Keratinocyte (primary cell): ENCODE measurements around the gene TAF11L14. TPM values are rescaled to one million over a fixed set of nuclear protein-coding genes. Genes with fewer than 3 reads are reported as not detected.
"Not testable (repeated sequence)": the region's sequence is repeated elsewhere in the genome, so short reads cannot be mapped to it uniquely, and the experiment has no call there.

Experiments
- DNase-seq: peaks from one replicate; pipeline ENCODE4 v3.0.0-alpha.2; 2011; ENCODE audit warnings: low read depth, missing footprints, low spot score
- FAIRE-seq: peaks from 2 replicates; lab custom pipeline; 2011; peaks lifted over from hg19 to GRCh38; lab: Jason Lieb, UNC
- H2AFZ ChIP-seq: 2 replicates; pipeline ENCODE4 v1.6.0; 2012; ENCODE audit warnings: low read length, control low read depth, inconsistent platforms; ENCODE audit not compliant: control insufficient read depth
- H3K27ac ChIP-seq: 2 replicates; pipeline ENCODE4 v1.5.1; 2011; ENCODE audit warnings: low read length; ENCODE audit not compliant: control insufficient read depth, insufficient read depth
- H3K27me3 ChIP-seq: 3 replicates; pipeline ENCODE4 v1.6.0; 2011; ENCODE audit warnings: low read length; ENCODE audit not compliant: control insufficient read depth, insufficient read depth; ENCODE audit errors: extremely low read depth
- H3K36me3 ChIP-seq, 2 experiments: 2 replicates in 1 of 2; 3 replicates in 1 of 2; pipeline ENCODE4 v1.5.1; 2011; ENCODE audit warnings: low read length in 2 of 2, mild to moderate bottlenecking in 1 of 2; ENCODE audit not compliant: control insufficient read depth in 2 of 2, insufficient read depth in 2 of 2; ENCODE audit errors: extremely low read depth in 1 of 2
- H3K4me1 ChIP-seq: 3 replicates; pipeline ENCODE4 v1.5.1; 2011; ENCODE audit warnings: low read length; ENCODE audit not compliant: control insufficient read depth, insufficient read depth; ENCODE audit errors: extremely low read depth
- H3K4me2 ChIP-seq: 3 replicates; pipeline ENCODE4 v1.6.0; 2011; ENCODE audit warnings: low read depth, low read length; ENCODE audit not compliant: control insufficient read depth, insufficient read depth; ENCODE audit errors: extremely low read depth
- H3K4me3 ChIP-seq, 3 experiments: fragments of 200-600 bp in 1 of 3; sonication (generic) in 1 of 3; 2 replicates in 2 of 3; 3 replicates in 1 of 3; pipeline ENCODE4 v1.5.1; 2011 to 2016; ENCODE audit warnings: low read length in 3 of 3, mild to moderate bottlenecking in 3 of 3, control low read depth in 2 of 3, inconsistent platforms in 1 of 3, low read depth in 1 of 3, mixed read lengths in 1 of 3, mixed run types in 1 of 3, moderate library complexity in 1 of 3; ENCODE audit not compliant: control insufficient read depth in 2 of 3, insufficient read depth in 2 of 3; ENCODE audit errors: extremely low read depth in 1 of 3
- H3K79me2 ChIP-seq: 2 replicates; pipeline ENCODE4 v1.6.0; 2012; ENCODE audit warnings: low read length; ENCODE audit not compliant: control insufficient read depth, insufficient read depth
- H3K9ac ChIP-seq: 3 replicates; pipeline ENCODE4 v1.6.0; 2011; ENCODE audit warnings: low read length; ENCODE audit not compliant: control insufficient read depth, insufficient read depth; ENCODE audit errors: extremely low read depth
- H3K9me1 ChIP-seq: 3 replicates; pipeline ENCODE4 v1.6.0; 2011; ENCODE audit warnings: low read length; ENCODE audit not compliant: control insufficient read depth, insufficient read depth; ENCODE audit errors: extremely low read depth
- H3K9me3 ChIP-seq: 2 replicates; pipeline ENCODE4 v1.5.1; 2012; ENCODE audit warnings: low read depth, low read length; ENCODE audit not compliant: control insufficient read depth
- H4K20me1 ChIP-seq: 3 replicates; pipeline ENCODE4 v1.6.0; 2011; ENCODE audit warnings: low read length; ENCODE audit not compliant: control insufficient read depth, insufficient read depth; ENCODE audit errors: extremely low read depth
- CTCF ChIP-seq, 3 experiments: IDR thresholded peaks in 1 of 3; conservative IDR thresholded peaks in 1 of 3; optimal IDR thresholded peaks in 1 of 3; 2 replicates in 2 of 3; 3 replicates in 1 of 3; pipeline versions ENCODE3 to v1.5.1; 2011; ENCODE audit warnings: low read length in 3 of 3, mild to moderate bottlenecking in 3 of 3, moderate library complexity in 2 of 3, control low read depth in 1 of 3, inconsistent platforms in 1 of 3; ENCODE audit not compliant: insufficient read depth in 2 of 3; ENCODE audit errors: extremely low read depth in 1 of 3
- EZH2 ChIP-seq: IDR thresholded peaks from one replicate; pipeline ENCODE4 v1.6.1; 2012; ENCODE audit warnings: inconsistent platforms, mild to moderate bottlenecking, low read length, moderate library complexity
- dilution Hi-C: fragments of 300-500 bp; cut with MboI; formaldehyde crosslinking; loops from one replicate; pipeline ENCODE4 v1.7.0; 2020; ENCODE audit warnings: low sequenced_read_pairs; ENCODE audit not compliant: extremely low pct_ligation_motif_present
- polyA plus RNA-seq, 5 experiments: library from polyadenylated mRNA; depleted of rRNA in 3 of 5; stranded (reverse) in 3 of 5; stranded (forward) in 1 of 5; unstranded in 1 of 5; fragments of >200 nt; gene quantifications; 1 replicate in 1 of 5; 2 replicates in 3 of 5; 3 replicates in 1 of 5; pipeline versions ENCODE4 v1.2.1 to v1.2.3, GENCODE V29; 2011 to 2012; ENCODE audit warnings: missing spikeins in 2 of 5, low read depth in 1 of 5, low replicate concordance in 1 of 5

The TAF11L14 gene
- polyA plus RNA-seq, 1 donor (not counting 4 experiments of a cell fraction or from before 2014, with no cell fraction given), result not detected

- H3K27me3 ChIP-seq, H3K9me3 ChIP-seq, H3K4me1 ChIP-seq, H3K4me2 ChIP-seq, DNase-seq, H3K27ac ChIP-seq, H3K36me3 ChIP-seq, H2AFZ ChIP-seq, FAIRE-seq, H3K79me2 ChIP-seq, H3K9me1 ChIP-seq, H3K9ac ChIP-seq, dilution Hi-C loops, H4K20me1 ChIP-seq, H3K4me3 ChIP-seq: not testable (repeated sequence)
Measured at GRCh38 chr5:17597728-17598127, 36.5 kb upstream of the TAF11L14 start, which contains the start of gene TAF11L10. Gene TAF11L10 (minus strand): TSS chr5:17597828.

- H3K79me2 ChIP-seq, DNase-seq, H2AFZ ChIP-seq, H3K36me3 ChIP-seq, dilution Hi-C loops, FAIRE-seq, H4K20me1 ChIP-seq, H3K9me1 ChIP-seq, H3K4me2 ChIP-seq, H3K4me1 ChIP-seq, H3K9ac ChIP-seq, H3K27me3 ChIP-seq, H3K4me3 ChIP-seq, H3K27ac ChIP-seq, H3K9me3 ChIP-seq: not testable (repeated sequence)
Measured at GRCh38 chr5:17603880-17604279, 30.4 kb upstream of the TAF11L14 start, which contains the start of gene TAF11L11. Gene TAF11L11 (plus strand): TSS chr5:17604183.

GRCh38 chr5:17604951-17605350 is 29.3 kb upstream of the TAF11L14 start:
- H3K27ac ChIP-seq, result no peak overlapping the region
- no peak overlapping the region for H3K4me2 ChIP-seq
- dilution Hi-C loops, result no loop called here
- no peaks in the 10 kb centered on the region for H4K20me1 ChIP-seq
- no peaks in the 10 kb centered on the region for H3K36me3 ChIP-seq
- no peak overlapping the region for H3K4me3 ChIP-seq
- H3K4me1 ChIP-seq, result no peaks in the 10 kb centered on the region
- DNase-seq, result no peak
- no peaks in the 10 kb centered on the region for H3K9me1 ChIP-seq
- H3K79me2 ChIP-seq, result no peaks in the 10 kb centered on the region
- no peak for TF ChIP-seq CTCF (optimal IDR thresholded peaks at IDR 0.05 in 1 of 3, IDR thresholded peaks at IDR 0.05 in 1 of 3, conservative IDR thresholded peaks at IDR 0.05 in 1 of 3; ENCODE audit: extremely low read depth in 1 of 3, insufficient read depth in 2 of 3, low read length in 3 of 3)
- TF ChIP-seq EZH2, result no peak
- no peak overlapping the region for H2AFZ ChIP-seq
- peaks cover 4% of the 10 kb centered on the region for H3K9me3 ChIP-seq
- no peaks in the 10 kb centered on the region for H3K27me3 ChIP-seq
- no peak overlapping the region for H3K9ac ChIP-seq
- FAIRE-seq, result no peak

- H3K9me1 ChIP-seq, dilution Hi-C loops, H3K27me3 ChIP-seq, H2AFZ ChIP-seq, DNase-seq, H3K36me3 ChIP-seq, H3K27ac ChIP-seq, FAIRE-seq, H4K20me1 ChIP-seq, H3K4me1 ChIP-seq, H3K4me3 ChIP-seq, H3K9me3 ChIP-seq, H3K79me2 ChIP-seq, H3K4me2 ChIP-seq, H3K9ac ChIP-seq: not testable (repeated sequence)
Measured at GRCh38 chr5:17607461-17607860, 26.8 kb upstream of the TAF11L14 start.
